HEK293T (cell line): ENCODE measurements around the gene SLC35A3.

Experiments
- BHLHE40 ChIP-seq: fragments of 450-650 bp; IDR thresholded peaks from 2 replicates; pipeline ENCODE4 v1.6.1; 2016; ENCODE audit warnings: mild to moderate bottlenecking, moderate library complexity, borderline replicate concordance
- ELF4 ChIP-seq: fragments of 450-650 bp; IDR thresholded peaks from 2 replicates; pipeline ENCODE4 v1.6.1; 2017; ENCODE audit warnings: antibody characterized with exemption
- FOXA1 ChIP-seq: fragments of 450-650 bp; IDR thresholded peaks from 2 replicates; pipeline ENCODE4 v1.6.1; 2016; ENCODE audit warnings: mild to moderate bottlenecking
- FOXM1 ChIP-seq: fragments of 450-650 bp; IDR thresholded peaks from 2 replicates; pipeline ENCODE4 v1.6.1; 2017; ENCODE audit warnings: mild to moderate bottlenecking, borderline replicate concordance
- L3MBTL2 ChIP-seq: fragments of 450-650 bp; conservative IDR thresholded peaks from 2 replicates; pipeline ENCODE4 v1.6.1; 2016; ENCODE audit warnings: mild to moderate bottlenecking
- LEF1 ChIP-seq: fragments of 450-650 bp; IDR thresholded peaks from 2 replicates; pipeline ENCODE4 v1.6.1; 2017; ENCODE audit warnings: mild to moderate bottlenecking, borderline replicate concordance
- NFRKB ChIP-seq: fragments of 450-650 bp; IDR thresholded peaks from 2 replicates; pipeline ENCODE4 v1.6.1; 2016; ENCODE audit warnings: mild to moderate bottlenecking, moderate library complexity
- SP1 ChIP-seq: fragments of 450-650 bp; IDR thresholded peaks from 2 replicates; pipeline ENCODE4 v1.6.1; 2017
- SUZ12 ChIP-seq: fragments of 450-650 bp; IDR thresholded peaks from 2 replicates; pipeline ENCODE4 v1.6.1; 2016; ENCODE audit warnings: mild to moderate bottlenecking
- TARDBP ChIP-seq: fragments of 450-650 bp; IDR thresholded peaks from 2 replicates; pipeline ENCODE4 v1.6.1; 2016

DNA sequence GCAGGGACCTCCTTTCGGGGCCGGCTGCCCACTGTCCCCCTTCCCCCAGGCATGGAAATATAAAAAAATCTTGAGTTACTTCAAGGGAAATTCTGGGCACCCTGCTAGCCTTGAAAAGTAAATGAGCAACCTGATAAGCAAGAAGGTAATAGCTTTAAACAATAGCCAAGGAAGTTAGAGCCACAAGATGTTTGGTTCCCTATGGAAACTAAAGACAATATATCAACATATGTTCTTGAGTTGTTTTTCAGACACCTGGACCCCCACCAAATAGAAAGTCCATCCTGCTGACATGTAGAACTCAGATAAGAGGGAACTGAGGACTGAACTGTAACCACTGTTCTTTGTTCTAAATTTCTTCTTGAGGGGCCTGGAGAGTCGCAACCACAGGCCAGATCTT lies 19.3 kb upstream of the SLC35A3 start:
- TF ChIP-seq ELF4: no peak
- TF ChIP-seq L3MBTL2: no peak
- no peak for TF ChIP-seq BHLHE40
- no peak for TF ChIP-seq TARDBP
- no peak for TF ChIP-seq FOXM1
- TF ChIP-seq SUZ12: no peak
- TF ChIP-seq LEF1: no peak
- TF ChIP-seq FOXA1: no peak
- TF ChIP-seq SP1: no peak
- no peak for TF ChIP-seq NFRKB
